AG10803 (cell line): ENCODE data around the gene CLIC5.

Experiments
- DNase-seq: peaks from one replicate; pipeline ENCODE4 v3.0.0; 2010; ENCODE audit warnings: low read depth
- H3K4me3 ChIP-seq: 2 replicates; pipeline ENCODE4 v1.5.1; 2011; ENCODE audit warnings: mild to moderate bottlenecking, low read length, control low read depth
- TF ChIP-seq, protein P1 (sequence below): conservative IDR thresholded peaks from 2 replicates; pipeline ENCODE4 v1.5.1; 2011; ENCODE audit warnings: mild to moderate bottlenecking, low read length, control low read depth, inconsistent platforms

CLIC5 gene

DNA sequence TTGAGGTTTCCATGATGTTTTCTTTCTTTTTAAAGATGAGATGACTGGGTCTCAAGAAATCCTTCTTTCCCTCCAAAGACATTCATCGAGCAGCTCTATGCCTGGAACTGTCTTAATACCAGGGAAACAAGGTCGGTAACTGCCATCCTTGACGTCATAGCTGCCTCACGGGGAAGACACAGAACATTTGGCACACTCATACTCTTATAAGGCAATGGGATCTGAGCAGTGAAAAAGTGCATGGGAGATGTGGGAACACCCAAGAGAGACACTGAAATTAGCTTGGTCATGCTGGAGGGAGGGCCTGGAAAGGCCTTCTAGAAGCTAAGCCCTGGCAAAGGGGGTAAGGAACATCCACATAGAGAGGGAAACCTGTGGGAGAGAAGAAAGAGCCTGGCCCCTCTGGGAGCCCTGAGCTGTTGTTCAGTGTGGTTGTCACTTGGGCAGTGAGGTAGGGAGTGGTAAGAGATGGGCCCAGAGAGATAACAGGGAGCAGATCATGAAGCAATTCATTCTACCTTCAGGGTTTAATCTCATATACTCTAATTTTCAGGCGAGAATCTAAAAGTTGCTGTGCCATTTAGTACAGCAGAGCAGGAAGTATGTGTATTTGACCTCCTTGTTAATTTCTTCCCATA lies 30.8 kb downstream of the CLIC5 start:
- DNase-seq = no peak
- no peak overlapping the region for H3K4me3 ChIP-seq
- TF ChIP-seq, protein P1, sequence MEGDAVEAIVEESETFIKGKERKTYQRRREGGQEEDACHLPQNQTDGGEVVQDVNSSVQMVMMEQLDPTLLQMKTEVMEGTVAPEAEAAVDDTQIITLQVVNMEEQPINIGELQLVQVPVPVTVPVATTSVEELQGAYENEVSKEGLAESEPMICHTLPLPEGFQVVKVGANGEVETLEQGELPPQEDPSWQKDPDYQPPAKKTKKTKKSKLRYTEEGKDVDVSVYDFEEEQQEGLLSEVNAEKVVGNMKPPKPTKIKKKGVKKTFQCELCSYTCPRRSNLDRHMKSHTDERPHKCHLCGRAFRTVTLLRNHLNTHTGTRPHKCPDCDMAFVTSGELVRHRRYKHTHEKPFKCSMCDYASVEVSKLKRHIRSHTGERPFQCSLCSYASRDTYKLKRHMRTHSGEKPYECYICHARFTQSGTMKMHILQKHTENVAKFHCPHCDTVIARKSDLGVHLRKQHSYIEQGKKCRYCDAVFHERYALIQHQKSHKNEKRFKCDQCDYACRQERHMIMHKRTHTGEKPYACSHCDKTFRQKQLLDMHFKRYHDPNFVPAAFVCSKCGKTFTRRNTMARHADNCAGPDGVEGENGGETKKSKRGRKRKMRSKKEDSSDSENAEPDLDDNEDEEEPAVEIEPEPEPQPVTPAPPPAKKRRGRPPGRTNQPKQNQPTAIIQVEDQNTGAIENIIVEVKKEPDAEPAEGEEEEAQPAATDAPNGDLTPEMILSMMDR = no peak

DNA sequence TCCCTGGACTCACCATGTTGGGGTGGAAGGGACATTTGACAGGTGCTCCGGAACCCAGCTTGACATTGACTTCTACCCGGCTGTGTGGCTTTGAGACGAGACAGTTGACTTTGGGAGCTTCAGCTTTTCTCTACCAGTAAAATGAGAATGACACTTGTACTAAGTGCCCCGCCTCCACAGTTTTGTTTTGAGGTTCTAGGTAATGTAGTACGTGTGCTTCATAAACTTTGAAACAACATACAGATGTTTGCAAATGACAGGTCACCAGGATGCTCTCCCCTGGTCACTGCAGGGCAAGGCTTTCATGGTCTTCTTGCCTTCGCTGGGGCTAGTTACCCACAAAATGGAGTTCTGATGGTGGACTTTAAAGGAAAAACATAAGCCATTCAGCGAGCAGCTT lies 31.3 kb downstream of the CLIC5 start:
- TF ChIP-seq, protein P1 = no peak
- H3K4me3 ChIP-seq = no peak overlapping the region
- no peak for DNase-seq

DNA sequence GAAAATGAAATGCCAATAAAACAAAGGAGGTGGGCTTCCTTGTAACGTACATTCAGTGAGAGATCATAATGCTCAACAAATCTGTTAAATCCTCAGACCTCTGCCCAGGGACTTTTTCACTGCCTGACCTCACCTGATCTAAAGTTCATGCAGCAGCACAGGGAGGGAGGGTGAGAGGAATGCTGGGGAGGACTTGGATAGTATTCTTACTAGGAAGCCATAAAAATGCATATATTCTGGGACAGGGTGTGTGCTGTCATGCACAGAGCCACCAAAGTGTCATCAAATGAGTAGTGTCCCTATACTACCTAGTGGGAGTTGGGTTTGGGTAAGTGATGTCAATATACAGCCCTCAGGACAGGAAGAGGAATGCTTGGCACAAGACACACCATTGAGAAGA lies 32.6 kb downstream of the CLIC5 start:
- DNase-seq = no peak
- no peak overlapping the region for H3K4me3 ChIP-seq
- TF ChIP-seq, protein P1 = no peak

DNA sequence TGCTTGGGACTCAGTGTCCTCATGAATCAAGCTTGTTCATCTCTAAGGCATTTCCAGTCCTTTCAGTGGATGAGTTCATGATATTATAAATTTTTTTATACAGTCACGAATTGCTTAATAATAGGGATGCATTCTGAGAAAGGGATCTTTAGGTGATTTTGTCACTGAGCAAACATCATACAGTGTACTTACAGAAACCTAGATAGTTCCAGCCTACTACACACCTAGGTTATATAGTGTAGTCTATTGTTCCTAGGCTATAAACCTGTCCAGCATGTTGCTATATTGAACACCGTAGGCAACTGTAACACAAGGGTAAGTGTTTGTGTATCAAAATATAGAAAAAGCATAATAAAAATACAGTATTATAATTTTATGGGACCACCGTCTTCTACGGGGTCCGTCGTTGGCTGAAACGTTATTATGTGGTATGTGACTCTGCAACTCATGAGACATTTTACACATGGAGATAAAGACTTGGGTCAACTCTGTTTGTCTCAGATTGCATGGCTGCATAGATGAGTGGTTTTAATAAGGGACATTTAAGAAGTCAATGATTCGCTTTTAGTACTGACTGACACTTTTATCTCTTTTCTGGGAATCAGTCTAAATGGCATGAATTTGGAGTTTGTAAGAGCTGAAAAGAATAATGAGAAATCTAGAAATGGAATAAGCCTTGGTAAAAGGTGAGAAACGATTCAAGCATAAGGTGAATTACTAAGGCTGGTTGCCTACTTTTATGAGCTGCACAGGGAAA lies 33.2 kb downstream of the CLIC5 start:
- no peak overlapping the region for H3K4me3 ChIP-seq
- no peak for DNase-seq

DNA sequence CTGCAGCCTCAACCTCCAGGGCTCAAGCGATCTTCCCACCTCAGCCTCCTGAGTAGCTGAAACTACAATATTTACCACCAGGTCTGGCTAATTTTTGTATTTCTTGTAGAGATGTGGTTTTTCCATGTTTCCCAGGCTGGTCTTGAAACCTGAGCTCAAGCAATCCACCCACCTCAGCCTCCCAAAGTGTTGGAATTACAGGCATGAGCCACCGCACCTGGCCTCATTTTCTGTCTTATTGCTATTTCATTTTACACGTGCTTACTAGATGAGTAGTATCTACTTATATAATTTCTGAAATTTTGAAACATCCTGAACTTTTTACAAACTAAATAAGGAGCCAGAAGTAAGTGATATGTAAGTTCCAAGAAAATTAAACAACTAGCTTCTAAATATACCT lies 34.6 kb downstream of the CLIC5 start:
- DNase-seq = no peak
- no peak overlapping the region for H3K4me3 ChIP-seq
- TF ChIP-seq, protein P1 = no peak

More for the DNA sequence above, 33.2 kb downstream of the CLIC5 start:
- TF ChIP-seq, protein P1 = no peak

DNA sequence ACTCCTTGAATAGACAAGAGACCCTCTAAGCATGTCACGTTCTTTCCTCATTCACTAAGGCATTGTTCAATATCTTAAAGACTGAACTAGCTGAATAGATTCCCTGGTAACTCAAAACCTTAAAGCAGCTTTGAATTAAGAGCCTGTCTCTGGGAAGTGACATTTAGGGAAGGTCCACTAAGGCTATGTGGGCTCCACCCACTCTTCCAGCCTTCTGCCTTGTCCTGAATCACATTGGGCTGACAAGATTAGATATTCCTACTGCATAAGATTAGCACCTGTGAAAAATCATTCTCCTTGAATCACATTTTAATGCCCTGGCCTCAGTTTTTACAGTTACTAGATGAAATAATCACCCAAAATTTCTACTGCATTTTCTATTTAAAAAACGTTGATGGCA lies 36.3 kb downstream of the CLIC5 start:
- TF ChIP-seq, protein P1 = no peak
- no peak overlapping the region for H3K4me3 ChIP-seq
- no peak for DNase-seq

DNA sequence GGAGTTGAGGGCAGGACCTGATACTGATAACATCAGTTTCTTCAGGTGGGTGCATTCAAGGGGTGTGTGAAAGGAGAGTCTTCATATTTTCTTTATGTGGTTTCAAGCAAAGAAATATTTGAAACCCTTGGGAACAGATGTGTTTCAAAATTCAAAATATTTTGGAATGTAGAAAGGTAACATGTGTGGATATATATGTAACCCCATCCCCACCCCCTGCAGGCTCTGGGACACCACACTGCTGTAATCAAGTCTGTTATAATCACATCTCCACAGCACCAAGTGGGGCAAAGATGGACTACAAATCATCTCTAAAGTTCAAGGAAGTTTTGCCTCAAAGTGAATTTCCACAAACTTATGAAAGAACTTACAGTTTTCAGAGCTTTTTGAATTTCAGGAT lies 41.1 kb downstream of the CLIC5 start:
- TF ChIP-seq, protein P1 = no peak

More for the DNA sequence above, 41.1 kb downstream of the CLIC5 start:
- H3K4me3 ChIP-seq = no peak overlapping the region
- DNase-seq = no peak
